Measurements from ENCODE around the gene FA2H. TPM values are rescaled to one million over a fixed set of nuclear protein-coding genes. Genes with fewer than 3 reads are reported as not detected.
A peak's percentile ranks its signal among the peaks of the same experiment; 100 is the strongest.

FA2H gene
- polyA plus RNA-seq, 2 of the 4 experiments (the other 2 are of a cell fraction) = 5.6 to 7.1 TPM

GRCh38 chr16:74667255-74667700 is 107.3 kb downstream of the FA2H start:
- peaks cover 12% of the 10 kb centered on the region; the same call in 1 of the 3 replicates for H3K4me1 ChIP-seq
- ChIA-PET CTCF (interaction anchor here (0.8 to 2.3 kb wide), 7 partner anchors 12 to 198 kb away, joined by 3 to 11 read pairs (median 4); partner anchors contain the start of gene MLKL), POLR2A (interaction anchor here (0.6 to 1.6 kb wide), 10 partner anchors 11 to 318 kb away, joined by 3 to 18 read pairs (median 4); partner anchors contain the start of genes GLG1, MLKL and WDR59)
- ATAC-seq = peak in 1 of 2 experiments; percentile 26; a peak in 3 of 6 replicates
- WGBS (ENCODE audit: missing lambda C conversion rate) = 13% methylated on average over 23 of the region's 23 CpGs
- no peak for FAIRE-seq
- TF ChIP-seq CEBPB (IDR thresholded peaks at IDR 0.05) (no peak), KDM1A (IDR thresholded peaks at IDR 0.05; ENCODE audit: low read depth) (no peak), GATA3 (IDR thresholded peaks at IDR 0.05; ENCODE audit: borderline replicate concordance) (no peak), JUNB (IDR thresholded peaks at IDR 0.05) (no peak), RAD21 (conservative IDR thresholded peaks at IDR 0.05 in 1 of 2, IDR thresholded peaks at IDR 0.05 in 1 of 2) (no peak), FOSL2 (IDR thresholded peaks at IDR 0.05) (no peak), FOSL2 (CRISPR knock-in tag; IDR thresholded peaks at IDR 0.05) (no peak), HMGXB4 (CRISPR knock-in tag; IDR thresholded peaks at IDR 0.05; ENCODE audit: borderline replicate concordance) (no peak), CTCF (IDR thresholded peaks at IDR 0.05) (no peak), JUN (IDR thresholded peaks at IDR 0.05) (no peak), RNF2 (IDR thresholded peaks at IDR 0.05; ENCODE audit: borderline replicate concordance, low read depth) (no peak), PHF8 (IDR thresholded peaks at IDR 0.05; ENCODE audit: borderline replicate concordance, low read depth) (no peak)
- no peaks in the 10 kb centered on the region for H3K9me3 ChIP-seq
- DNase-seq (ENCODE audit: low read depth in 1 of 2, low spot score in 1 of 2) = peak in 1 of 2 experiments; percentile 14
- peak overlapping the region; percentile 77 to 87 for H3K27ac ChIP-seq
- H3K4me3 ChIP-seq = peak overlapping the region; percentile 91
- peak overlapping the region; percentile 82 for H3K4me2 ChIP-seq

- Histone ChIP-seq H3K4me3 (peak within 1 kb of the TSS; percentile 91), H3K9me3 (no peaks in the 10 kb centered on the region), H3K4me2 (peak within 1 kb of the TSS; percentile 85), H3K4me1 (peaks cover 12% of the 10 kb centered on the region; the same call in 1 of the 3 replicates), H3K27ac (peak within 1 kb of the TSS; percentile 88 to 93)
- peak; percentile 100 for ATAC-seq
- POLR2A ChIA-PET = interaction anchor here (0.6 to 1.6 kb wide), 10 partner anchors 10 to 318 kb away, joined by 3 to 18 read pairs (median 4); partner anchors contain the start of genes GLG1, MLKL and WDR59
- peak; percentile 99 to 100 for DNase-seq (ENCODE audit: low read depth in 1 of 2, low spot score in 1 of 2)
- FAIRE-seq = no peak
- CTCF ChIA-PET = interaction anchor here (0.8 to 2.3 kb wide), 4 partner anchors 16 to 196 kb away, joined by 3 to 11 read pairs (median 4); partner anchors contain the start of gene MLKL
- WGBS (ENCODE audit: missing lambda C conversion rate) = under 1% methylated on average over 28 of the region's 63 CpGs
- TF ChIP-seq BCL3 (IDR thresholded peaks at IDR 0.05) = peak; percentile 74; the same call in 2 of the 3 replicates
- peak; percentile 92 for TF ChIP-seq E2F6 (IDR thresholded peaks at IDR 0.05; ENCODE audit: borderline replicate concordance, low read depth)
- no peak for TF ChIP-seq ESRRA (IDR thresholded peaks at IDR 0.05; ENCODE audit: borderline replicate concordance, low read length)
- no peak for TF ChIP-seq BHLHE40 (IDR thresholded peaks at IDR 0.05; ENCODE audit: low read depth, low read length)
- no peak for TF ChIP-seq REST (IDR thresholded peaks at IDR 0.05)
- TF ChIP-seq CHD4 (IDR thresholded peaks at IDR 0.05; ENCODE audit: borderline replicate concordance) = no peak
- TF ChIP-seq USF2 (IDR thresholded peaks at IDR 0.05) = no peak
- TF ChIP-seq PHF8 (IDR thresholded peaks at IDR 0.05; ENCODE audit: borderline replicate concordance, low read depth) = peak; percentile 93
- TF ChIP-seq FOSB (CRISPR knock-in tag; IDR thresholded peaks at IDR 0.05) = no peak
- TF ChIP-seq NR3C1 (IDR thresholded peaks at IDR 0.05) = no peak
- no peak for TF ChIP-seq HOXA7 (CRISPR knock-in tag; IDR thresholded peaks at IDR 0.05)
- no peak for TF ChIP-seq MAZ (IDR thresholded peaks at IDR 0.05; ENCODE audit: borderline replicate concordance, low read depth, low read length)
- no peak for TF ChIP-seq ZC3H11A (IDR thresholded peaks at IDR 0.05)
- TF ChIP-seq RAD21 (conservative IDR thresholded peaks at IDR 0.05 in 1 of 2, IDR thresholded peaks at IDR 0.05 in 1 of 2) = no peak
Measured at GRCh38 chr16:74666425-74667254, 108.0 kb downstream of the FA2H start, which contains the start of gene RFWD3. Gene RFWD3 (minus strand): TSS chr16:74666877. CDS start chr16:74661449, 5,428 bp downstream.
